ENCODE data around the gene SFSWAP.
"Not testable (repeated sequence)": the region's sequence is repeated elsewhere in the genome, so short reads cannot be mapped to it uniquely, and the experiment has no call there.

DNA sequence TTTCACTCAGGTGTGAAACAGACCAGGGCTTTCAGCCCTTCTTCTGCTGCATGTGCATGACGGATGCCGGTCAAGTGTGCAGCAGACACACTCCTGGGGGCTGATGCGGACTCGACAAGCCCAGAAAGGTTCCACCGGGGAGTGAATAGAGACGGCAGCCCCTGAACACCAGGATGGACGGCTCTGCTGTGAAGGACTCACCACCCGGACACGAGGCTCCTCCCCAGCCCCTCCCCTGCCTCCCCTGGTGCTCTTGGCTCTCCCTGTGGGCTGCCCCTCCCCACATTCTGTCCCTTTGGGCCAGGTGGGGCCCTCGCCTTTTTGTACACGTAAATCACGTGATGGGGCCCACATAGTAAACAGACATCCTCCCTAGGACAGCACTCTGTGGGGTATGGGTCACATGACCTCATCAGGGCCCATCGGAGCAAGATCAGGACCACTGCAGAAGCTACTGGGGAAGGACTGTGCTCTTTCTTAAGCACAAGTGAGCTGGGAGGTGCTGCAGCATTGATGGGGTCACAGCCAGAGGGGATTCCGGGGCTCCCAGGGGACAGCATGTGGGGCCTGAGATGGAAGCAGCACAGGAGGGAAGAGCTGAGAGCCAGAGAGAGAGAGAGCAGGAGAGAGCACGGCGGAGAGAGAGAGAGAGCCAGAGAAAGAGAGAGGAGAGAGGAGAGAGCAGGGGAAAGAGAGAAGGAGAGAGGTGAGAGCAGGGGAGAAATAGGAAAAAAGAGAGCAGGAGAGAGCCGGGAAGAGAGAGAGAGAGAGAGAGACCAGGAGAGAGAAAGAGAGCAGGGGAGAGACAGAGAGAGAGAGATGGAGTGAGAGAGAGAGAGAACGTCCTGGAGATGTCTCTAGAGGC, 30.3 kb upstream of the SFSWAP start:
- TF ChIP-seq, protein P1, sequence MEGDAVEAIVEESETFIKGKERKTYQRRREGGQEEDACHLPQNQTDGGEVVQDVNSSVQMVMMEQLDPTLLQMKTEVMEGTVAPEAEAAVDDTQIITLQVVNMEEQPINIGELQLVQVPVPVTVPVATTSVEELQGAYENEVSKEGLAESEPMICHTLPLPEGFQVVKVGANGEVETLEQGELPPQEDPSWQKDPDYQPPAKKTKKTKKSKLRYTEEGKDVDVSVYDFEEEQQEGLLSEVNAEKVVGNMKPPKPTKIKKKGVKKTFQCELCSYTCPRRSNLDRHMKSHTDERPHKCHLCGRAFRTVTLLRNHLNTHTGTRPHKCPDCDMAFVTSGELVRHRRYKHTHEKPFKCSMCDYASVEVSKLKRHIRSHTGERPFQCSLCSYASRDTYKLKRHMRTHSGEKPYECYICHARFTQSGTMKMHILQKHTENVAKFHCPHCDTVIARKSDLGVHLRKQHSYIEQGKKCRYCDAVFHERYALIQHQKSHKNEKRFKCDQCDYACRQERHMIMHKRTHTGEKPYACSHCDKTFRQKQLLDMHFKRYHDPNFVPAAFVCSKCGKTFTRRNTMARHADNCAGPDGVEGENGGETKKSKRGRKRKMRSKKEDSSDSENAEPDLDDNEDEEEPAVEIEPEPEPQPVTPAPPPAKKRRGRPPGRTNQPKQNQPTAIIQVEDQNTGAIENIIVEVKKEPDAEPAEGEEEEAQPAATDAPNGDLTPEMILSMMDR (CRISPR knock-in tag; IDR thresholded peaks at IDR 0.05) = not testable (repeated sequence)
- TF ChIP-seq ZMYM4 (CRISPR knock-in tag; IDR thresholded peaks at IDR 0.05); RAD51 (IDR thresholded peaks at IDR 0.05; ENCODE audit: borderline replicate concordance); ZNF274 (CRISPR knock-in tag; IDR thresholded peaks at IDR 0.05); ZBTB8A (CRISPR knock-in tag; IDR thresholded peaks at IDR 0.05; ENCODE audit: borderline replicate concordance, low read depth); KAT7 (CRISPR knock-in tag; IDR thresholded peaks at IDR 0.05; ENCODE audit: borderline replicate concordance); POLR2A (IDR thresholded peaks at IDR 0.05; ENCODE audit: insufficient read depth in 1 of 2, low read depth in 2 of 2, low read length in 2 of 2); ZNF607 (CRISPR knock-in tag; IDR thresholded peaks at IDR 0.05; ENCODE audit: borderline replicate concordance); FOXA3 (CRISPR knock-in tag; IDR thresholded peaks at IDR 0.05); ZMYM3 (CRISPR knock-in tag; IDR thresholded peaks at IDR 0.05); ZFP1 (CRISPR knock-in tag; IDR thresholded peaks at IDR 0.05); ZKSCAN1 (IDR thresholded peaks at IDR 0.05; ENCODE audit: low read length): not testable (repeated sequence)
